ENCODE measurements around the gene NPC2.

DNA sequence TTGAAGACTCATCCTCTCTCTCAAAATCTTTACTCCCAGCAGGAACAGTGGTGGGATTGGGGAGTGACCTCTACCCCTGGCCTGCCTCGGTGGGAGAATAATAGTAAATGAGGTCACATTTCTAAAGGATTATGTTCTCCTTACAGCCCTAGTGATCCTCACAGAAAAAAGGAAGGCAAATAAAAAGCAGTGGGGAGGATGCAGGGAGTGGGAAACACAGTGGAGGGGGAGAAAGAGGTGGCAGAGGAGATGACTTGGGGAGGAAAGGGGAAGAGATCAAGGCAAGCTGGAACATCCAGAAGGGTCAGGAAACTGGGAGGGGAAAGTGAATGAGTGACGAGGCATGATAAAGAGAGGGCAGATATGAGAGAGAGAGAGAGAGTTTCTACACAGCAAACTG is 58.8 kb downstream of the NPC2 start:
- TF ChIP-seq, protein P1, sequence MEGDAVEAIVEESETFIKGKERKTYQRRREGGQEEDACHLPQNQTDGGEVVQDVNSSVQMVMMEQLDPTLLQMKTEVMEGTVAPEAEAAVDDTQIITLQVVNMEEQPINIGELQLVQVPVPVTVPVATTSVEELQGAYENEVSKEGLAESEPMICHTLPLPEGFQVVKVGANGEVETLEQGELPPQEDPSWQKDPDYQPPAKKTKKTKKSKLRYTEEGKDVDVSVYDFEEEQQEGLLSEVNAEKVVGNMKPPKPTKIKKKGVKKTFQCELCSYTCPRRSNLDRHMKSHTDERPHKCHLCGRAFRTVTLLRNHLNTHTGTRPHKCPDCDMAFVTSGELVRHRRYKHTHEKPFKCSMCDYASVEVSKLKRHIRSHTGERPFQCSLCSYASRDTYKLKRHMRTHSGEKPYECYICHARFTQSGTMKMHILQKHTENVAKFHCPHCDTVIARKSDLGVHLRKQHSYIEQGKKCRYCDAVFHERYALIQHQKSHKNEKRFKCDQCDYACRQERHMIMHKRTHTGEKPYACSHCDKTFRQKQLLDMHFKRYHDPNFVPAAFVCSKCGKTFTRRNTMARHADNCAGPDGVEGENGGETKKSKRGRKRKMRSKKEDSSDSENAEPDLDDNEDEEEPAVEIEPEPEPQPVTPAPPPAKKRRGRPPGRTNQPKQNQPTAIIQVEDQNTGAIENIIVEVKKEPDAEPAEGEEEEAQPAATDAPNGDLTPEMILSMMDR (IDR thresholded peaks at IDR 0.05), result no peak
- TF ChIP-seq POLR2AphosphoS5 (IDR thresholded peaks at IDR 0.05) (no peak), POLR2A (IDR thresholded peaks at IDR 0.05) (no peak)
